ENCODE measurements around the gene KRT83.

The KRT83 gene

GRCh38 chr12:52364901-52365489 is 43.8 kb upstream of the KRT83 start:
- TF ChIP-seq, protein P1, sequence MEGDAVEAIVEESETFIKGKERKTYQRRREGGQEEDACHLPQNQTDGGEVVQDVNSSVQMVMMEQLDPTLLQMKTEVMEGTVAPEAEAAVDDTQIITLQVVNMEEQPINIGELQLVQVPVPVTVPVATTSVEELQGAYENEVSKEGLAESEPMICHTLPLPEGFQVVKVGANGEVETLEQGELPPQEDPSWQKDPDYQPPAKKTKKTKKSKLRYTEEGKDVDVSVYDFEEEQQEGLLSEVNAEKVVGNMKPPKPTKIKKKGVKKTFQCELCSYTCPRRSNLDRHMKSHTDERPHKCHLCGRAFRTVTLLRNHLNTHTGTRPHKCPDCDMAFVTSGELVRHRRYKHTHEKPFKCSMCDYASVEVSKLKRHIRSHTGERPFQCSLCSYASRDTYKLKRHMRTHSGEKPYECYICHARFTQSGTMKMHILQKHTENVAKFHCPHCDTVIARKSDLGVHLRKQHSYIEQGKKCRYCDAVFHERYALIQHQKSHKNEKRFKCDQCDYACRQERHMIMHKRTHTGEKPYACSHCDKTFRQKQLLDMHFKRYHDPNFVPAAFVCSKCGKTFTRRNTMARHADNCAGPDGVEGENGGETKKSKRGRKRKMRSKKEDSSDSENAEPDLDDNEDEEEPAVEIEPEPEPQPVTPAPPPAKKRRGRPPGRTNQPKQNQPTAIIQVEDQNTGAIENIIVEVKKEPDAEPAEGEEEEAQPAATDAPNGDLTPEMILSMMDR (IDR thresholded peaks at IDR 0.05; ENCODE audit: insufficient read depth, low read depth, low read length, missing control alignments), result no peak
- no peak for DNase-seq (ENCODE audit: low read depth)

DNA sequence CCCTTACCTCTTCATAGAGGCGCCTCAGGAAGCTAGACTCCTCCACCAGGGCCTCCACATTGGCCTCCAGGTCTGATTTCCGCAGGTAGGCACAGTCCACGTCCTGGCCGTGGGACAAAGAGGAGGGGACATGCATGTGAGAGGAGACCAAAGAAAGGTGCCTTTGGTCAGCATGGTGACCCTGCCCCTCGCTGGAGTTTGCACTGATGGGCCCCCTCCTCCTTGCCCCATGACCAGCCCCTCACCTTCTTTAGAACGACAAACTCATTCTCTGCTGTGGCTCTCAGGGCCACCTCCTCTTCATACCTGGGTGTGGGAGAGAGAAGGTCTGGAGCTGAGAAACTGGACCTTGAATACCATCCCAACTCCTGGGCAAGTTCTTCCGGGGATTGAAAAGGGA is 42.9 kb upstream of the KRT83 start:
- no peak overlapping the region for H3K4me3 ChIP-seq (ENCODE audit: low read length)
- DNase-seq (ENCODE audit: low read depth), result no peak
- TF ChIP-seq, protein P1 (IDR thresholded peaks at IDR 0.05; ENCODE audit: insufficient read depth, low read depth, low read length, missing control alignments), result no peak

More at GRCh38 chr12:52364901-52365489, 43.8 kb upstream of the KRT83 start:
- H3K4me3 ChIP-seq (ENCODE audit: low read length), result no peak overlapping the region

DNA sequence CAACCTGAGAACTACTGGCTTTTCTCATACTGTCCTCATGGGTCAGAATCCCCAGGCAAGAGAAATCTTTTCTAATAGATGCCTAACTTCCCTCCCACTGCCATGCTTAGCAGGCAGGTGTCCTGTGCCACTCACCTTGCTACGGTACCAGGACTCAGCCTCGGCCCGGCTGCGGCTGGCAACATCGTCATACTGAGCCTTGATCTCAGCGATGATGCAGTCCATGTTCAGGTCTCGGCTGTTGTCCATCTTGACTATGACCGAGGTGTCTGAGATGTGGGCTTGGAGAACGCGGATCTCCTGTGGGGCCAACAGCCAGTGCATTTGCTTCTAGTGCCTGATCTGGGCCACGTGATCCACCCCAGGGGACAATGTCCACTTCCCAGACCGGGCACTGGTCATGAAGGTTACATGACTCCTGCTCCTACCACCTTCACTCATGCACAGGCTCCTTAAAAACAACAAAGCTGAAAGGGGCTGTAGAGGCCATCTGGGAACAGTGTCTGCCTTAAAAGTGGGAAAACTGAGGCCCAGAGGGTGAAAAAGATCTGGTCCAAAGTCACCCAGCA is 42.0 kb upstream of the KRT83 start:
- H3K4me3 ChIP-seq (ENCODE audit: low read length), result no peak overlapping the region
- TF ChIP-seq, protein P1 (IDR thresholded peaks at IDR 0.05; ENCODE audit: insufficient read depth, low read depth, low read length, missing control alignments), result no peak
- no peak for DNase-seq (ENCODE audit: low read depth)

DNA sequence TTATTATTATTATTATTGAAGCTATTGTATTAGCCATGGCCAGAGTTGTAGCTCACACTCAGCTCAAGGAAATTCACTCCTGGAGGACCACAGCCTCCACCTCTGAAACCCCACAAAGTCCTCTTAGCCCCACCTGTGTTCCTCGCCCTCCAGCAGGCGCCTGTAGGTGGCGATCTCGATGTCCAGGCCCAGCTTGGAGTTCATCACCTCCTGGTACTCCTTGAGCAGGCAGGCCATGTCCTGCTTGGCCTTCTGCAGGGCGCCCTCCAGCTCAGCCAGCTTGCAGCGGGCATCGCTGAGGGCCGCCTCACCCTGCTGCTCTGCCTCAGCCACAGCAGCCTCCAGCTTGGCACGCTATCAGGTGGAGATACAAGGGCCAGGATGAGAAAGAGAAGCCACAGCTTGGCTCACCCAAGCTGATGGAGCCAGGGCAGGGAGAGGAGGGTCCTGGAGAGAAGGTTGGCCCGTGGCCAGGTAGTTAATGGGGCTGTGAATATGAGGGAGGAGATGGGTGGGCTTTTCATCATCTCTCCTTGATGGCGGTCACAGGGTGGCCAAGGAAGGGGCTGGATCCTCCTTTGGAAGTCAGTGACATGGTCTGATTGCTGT is 41.0 kb upstream of the KRT83 start:
- H3K4me3 ChIP-seq (ENCODE audit: low read length), result no peak overlapping the region
- no peak for DNase-seq (ENCODE audit: low read depth)
- TF ChIP-seq, protein P1 (IDR thresholded peaks at IDR 0.05; ENCODE audit: insufficient read depth, low read depth, low read length, missing control alignments), result peak; percentile 12

GRCh38 chr12:52361553-52361952 is 40.4 kb upstream of the KRT83 start:
- DNase-seq (ENCODE audit: low read depth), result no peak
- H3K4me3 ChIP-seq (ENCODE audit: low read length), result no peak overlapping the region
- TF ChIP-seq, protein P1 (IDR thresholded peaks at IDR 0.05; ENCODE audit: insufficient read depth, low read depth, low read length, missing control alignments), result no peak

- TF ChIP-seq, protein P1 (IDR thresholded peaks at IDR 0.05; ENCODE audit: insufficient read depth, low read depth, low read length, missing control alignments), result no peak
- DNase-seq (ENCODE audit: low read depth), result peak; percentile 52
- no peak overlapping the region for H3K4me3 ChIP-seq (ENCODE audit: low read length)
These were observed 39.6 kb upstream of the KRT83 start for GRCh38 chr12:52360663-52361271.
